ENCODE measurements around the gene RUBCNL. TPM values are rescaled to one million over a fixed set of nuclear protein-coding genes. Genes with fewer than 3 reads are reported as not detected.

The RUBCNL gene
- total RNA-seq, 2 experiments from 2014 or later: 352 to 383 TPM

DNA sequence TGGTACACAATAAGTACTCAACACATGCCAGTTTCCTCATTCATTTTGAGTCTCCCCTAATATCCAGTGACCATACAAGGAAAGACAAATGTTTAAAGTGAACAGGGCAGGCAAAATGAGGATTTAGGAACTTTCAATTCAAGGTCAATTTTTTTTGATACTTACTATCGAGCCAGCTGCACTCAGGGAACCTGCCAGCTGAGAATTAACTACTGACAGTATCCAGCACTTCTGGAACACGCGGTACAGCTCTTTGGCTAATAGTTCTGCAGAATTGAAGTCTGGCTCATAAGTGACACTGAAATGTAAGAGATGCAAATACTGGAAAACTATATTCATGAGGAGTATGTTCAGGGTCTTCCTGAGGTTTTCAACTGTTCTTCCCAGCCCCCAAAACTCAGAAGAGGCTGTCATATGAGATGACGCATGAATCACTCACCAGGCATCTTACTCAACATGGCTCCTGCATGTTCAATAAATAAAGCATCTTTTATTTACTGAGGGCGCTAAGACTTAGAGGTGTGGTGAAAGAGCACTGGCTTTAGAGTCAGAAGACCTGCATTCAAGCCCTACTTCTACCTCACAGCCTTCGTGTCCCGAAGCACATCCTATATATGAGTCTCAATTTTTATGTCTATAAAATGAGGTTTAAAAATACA, 25.6 kb downstream of the RUBCNL start:
- peaks cover 57% of the 10 kb centered on the region for H3K79me2 ChIP-seq (ENCODE audit: insufficient read depth, low read depth, low read length)
- no peaks in the 10 kb centered on the region for H3K9me2 ChIP-seq (ENCODE audit: insufficient read depth, low read length)
- TF ChIP-seq EZH2phosphoT487 (IDR thresholded peaks at IDR 0.05; ENCODE audit: borderline replicate concordance, low read depth, low read length): no peak
- TF ChIP-seq, protein P1, sequence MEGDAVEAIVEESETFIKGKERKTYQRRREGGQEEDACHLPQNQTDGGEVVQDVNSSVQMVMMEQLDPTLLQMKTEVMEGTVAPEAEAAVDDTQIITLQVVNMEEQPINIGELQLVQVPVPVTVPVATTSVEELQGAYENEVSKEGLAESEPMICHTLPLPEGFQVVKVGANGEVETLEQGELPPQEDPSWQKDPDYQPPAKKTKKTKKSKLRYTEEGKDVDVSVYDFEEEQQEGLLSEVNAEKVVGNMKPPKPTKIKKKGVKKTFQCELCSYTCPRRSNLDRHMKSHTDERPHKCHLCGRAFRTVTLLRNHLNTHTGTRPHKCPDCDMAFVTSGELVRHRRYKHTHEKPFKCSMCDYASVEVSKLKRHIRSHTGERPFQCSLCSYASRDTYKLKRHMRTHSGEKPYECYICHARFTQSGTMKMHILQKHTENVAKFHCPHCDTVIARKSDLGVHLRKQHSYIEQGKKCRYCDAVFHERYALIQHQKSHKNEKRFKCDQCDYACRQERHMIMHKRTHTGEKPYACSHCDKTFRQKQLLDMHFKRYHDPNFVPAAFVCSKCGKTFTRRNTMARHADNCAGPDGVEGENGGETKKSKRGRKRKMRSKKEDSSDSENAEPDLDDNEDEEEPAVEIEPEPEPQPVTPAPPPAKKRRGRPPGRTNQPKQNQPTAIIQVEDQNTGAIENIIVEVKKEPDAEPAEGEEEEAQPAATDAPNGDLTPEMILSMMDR (conservative IDR thresholded peaks at IDR 0.05; ENCODE audit: low read length): no peak
- no peaks in the 10 kb centered on the region for H3K4me1 ChIP-seq (ENCODE audit: insufficient read depth, low read length, poor library complexity, severe bottlenecking)
- peaks cover 99% of the 10 kb centered on the region for H3K36me3 ChIP-seq (ENCODE audit: insufficient read depth, low read length)
- H4K20me1 ChIP-seq (ENCODE audit: insufficient read depth, low read length): no peaks in the 10 kb centered on the region
- H3K9me3 ChIP-seq (ENCODE audit: low read length): no peaks in the 10 kb centered on the region
- no peak overlapping the region for H3K4me3 ChIP-seq (ENCODE audit: low read depth, low read length, poor library complexity, severe bottlenecking)
- H3K27ac ChIP-seq (ENCODE audit: low read depth, low read length, poor library complexity, severe bottlenecking): no peak overlapping the region
- CTCF ChIA-PET (ENCODE audit: unreplicated experiment): no interaction called here
- POLR2A ChIA-PET: interaction anchor here (1.0 to 1.6 kb wide), 2 partner anchors 8 to 27 kb away, joined by 3 to 7 read pairs; no protein-coding TSS in a partner anchor
- H2AFZ ChIP-seq (ENCODE audit: low read length): no peak overlapping the region
- no TSS peak for BruUV-seq (replicated peaks)
- intact Hi-C loops (cut with micrococcal nuclease; ENCODE audit: unreplicated experiment): no loop called here
- no peak for DNase-seq (ENCODE audit: low spot score)
- no peak overlapping the region for H3K4me2 ChIP-seq (ENCODE audit: low read length)

DNA sequence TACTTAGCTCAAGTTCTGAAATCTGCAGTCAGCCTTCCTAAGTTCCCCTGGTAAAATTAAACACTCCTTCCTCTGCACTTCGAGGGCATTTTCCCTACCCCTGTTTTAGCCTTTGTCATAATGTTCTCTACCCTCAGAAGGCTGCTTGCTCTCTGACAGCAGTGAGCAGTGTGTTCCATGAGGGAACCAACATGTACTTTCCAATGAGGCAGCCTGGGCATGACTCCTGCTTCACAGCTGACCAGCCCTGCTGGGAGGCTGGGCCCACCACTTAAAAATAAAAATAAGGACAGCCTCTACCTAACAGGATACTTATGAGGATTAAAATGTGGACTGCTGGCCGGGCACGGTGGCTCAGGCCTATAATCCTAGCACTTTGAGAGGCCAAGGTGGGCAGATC, 26.4 kb downstream of the RUBCNL start:
- H2AFZ ChIP-seq (ENCODE audit: low read length): no peak overlapping the region
- H3K79me2 ChIP-seq (ENCODE audit: insufficient read depth, low read depth, low read length): peaks cover 53% of the 10 kb centered on the region
- no peak for DNase-seq (ENCODE audit: low spot score)
- intact Hi-C loops (cut with micrococcal nuclease; ENCODE audit: unreplicated experiment): no loop called here
- no peaks in the 10 kb centered on the region for H3K4me1 ChIP-seq (ENCODE audit: insufficient read depth, low read length, poor library complexity, severe bottlenecking)
- H3K9me2 ChIP-seq (ENCODE audit: insufficient read depth, low read length): no peaks in the 10 kb centered on the region
- H3K27ac ChIP-seq (ENCODE audit: low read depth, low read length, poor library complexity, severe bottlenecking): no peak overlapping the region
- no peaks in the 10 kb centered on the region for H4K20me1 ChIP-seq (ENCODE audit: insufficient read depth, low read length)
- ChIA-PET CTCF (ENCODE audit: unreplicated experiment) (no interaction called here), POLR2A (interaction anchor here (0.6 to 1.6 kb wide), 3 partner anchors 9 to 313 kb away, joined by 3 to 7 read pairs (median 7); no protein-coding TSS in a partner anchor)
- H3K36me3 ChIP-seq (ENCODE audit: insufficient read depth, low read length): peaks cover 99% of the 10 kb centered on the region
- H3K4me3 ChIP-seq (ENCODE audit: low read depth, low read length, poor library complexity, severe bottlenecking): no peak overlapping the region
- no peak overlapping the region for H3K4me2 ChIP-seq (ENCODE audit: low read length)
- TF ChIP-seq EZH2phosphoT487 (IDR thresholded peaks at IDR 0.05; ENCODE audit: borderline replicate concordance, low read depth, low read length): no peak
- TF ChIP-seq, protein P1 (conservative IDR thresholded peaks at IDR 0.05; ENCODE audit: low read length): no peak
- no TSS peak for BruUV-seq (replicated peaks)
- no peaks in the 10 kb centered on the region for H3K9me3 ChIP-seq (ENCODE audit: low read length)

DNA sequence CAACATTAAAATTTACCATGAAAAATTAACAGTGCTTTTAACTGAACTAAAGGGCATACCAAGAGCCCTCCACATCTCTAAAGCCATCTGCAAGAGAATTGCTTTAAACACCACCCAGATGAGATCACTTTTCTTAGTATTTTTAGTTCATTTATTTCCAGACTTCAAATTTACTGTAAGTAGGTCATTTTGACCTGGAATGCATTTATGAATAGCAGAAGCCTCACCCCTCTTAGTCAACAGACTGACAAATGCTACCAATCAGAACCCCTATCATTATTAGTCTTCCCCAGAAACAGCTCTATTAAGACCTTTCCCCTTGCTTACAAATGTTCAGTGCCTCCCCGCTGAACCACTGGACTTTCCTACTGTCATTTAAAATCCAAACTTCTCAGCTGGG, 27.3 kb downstream of the RUBCNL start:
- Histone ChIP-seq H3K79me2 (ENCODE audit: insufficient read depth, low read depth, low read length) (peaks cover 44% of the 10 kb centered on the region; the same call in 1 of the 2 replicates), H3K36me3 (ENCODE audit: insufficient read depth, low read length) (peaks cover 99% of the 10 kb centered on the region), H2AFZ (ENCODE audit: low read length) (no peak overlapping the region), H4K20me1 (ENCODE audit: insufficient read depth, low read length) (no peaks in the 10 kb centered on the region), H3K9me3 (ENCODE audit: low read length) (no peaks in the 10 kb centered on the region), H3K4me1 (ENCODE audit: insufficient read depth, low read length, poor library complexity, severe bottlenecking) (no peaks in the 10 kb centered on the region), H3K4me3 (ENCODE audit: low read depth, low read length, poor library complexity, severe bottlenecking) (no peak overlapping the region), H3K27ac (ENCODE audit: low read depth, low read length, poor library complexity, severe bottlenecking) (no peak overlapping the region), H3K9me2 (ENCODE audit: insufficient read depth, low read length) (no peaks in the 10 kb centered on the region), H3K4me2 (ENCODE audit: low read length) (no peak overlapping the region)
- BruUV-seq (replicated peaks): no TSS peak
- intact Hi-C loops (cut with micrococcal nuclease; ENCODE audit: unreplicated experiment): no loop called here
- ChIA-PET POLR2A (interaction anchor here (0.6 to 1.6 kb wide), 2 partner anchors 9 to 314 kb away, joined by 7 read pairs; no protein-coding TSS in a partner anchor), CTCF (ENCODE audit: unreplicated experiment) (no interaction called here)
- DNase-seq (ENCODE audit: low spot score): no peak
- no peak for TF ChIP-seq EZH2phosphoT487 (IDR thresholded peaks at IDR 0.05; ENCODE audit: borderline replicate concordance, low read depth, low read length)
